Nucleus accumbens (tissue), 56 donors: Measurements from ENCODE around the gene PLEKHG1.

ENCODE experiments used
- DNase-seq, 56 donors: peaks; one replicate each; lab custom pipeline; 2025; lab: John Stamatoyannopoulos, UW

Gene PLEKHG1

GRCh38 chr6:150588888-150589499 lies 10.7 kb upstream of the PLEKHG1 start:
- no peak for DNase-seq

GRCh38 chr6:150589852-150590251 lies 9.8 kb upstream of the PLEKHG1 start:
- no peak for DNase-seq

- no peak for DNase-seq
Measured at GRCh38 chr6:150590446-150590845, 9.2 kb upstream of the PLEKHG1 start.

- DNase-seq = no peak
Measured at GRCh38 chr6:150592377-150592995, 7.2 kb upstream of the PLEKHG1 start.

GRCh38 chr6:150593119-150593518 lies 6.6 kb upstream of the PLEKHG1 start:
- no peak for DNase-seq

- DNase-seq = no peak
Measured at GRCh38 chr6:150596439-150596838, 3.2 kb upstream of the PLEKHG1 start.

- no peak for DNase-seq
Measured at GRCh38 chr6:150598401-150598800, 1.3 kb upstream of the PLEKHG1 start.

- no peak for DNase-seq
Measured at GRCh38 chr6:150598858-150599198, 857 bp upstream of the PLEKHG1 start.

GRCh38 chr6:150600010-150600300 lies 270 bp downstream of the PLEKHG1 start:
- no peak for DNase-seq

- peak in 38 of 56 donors; percentile 11 to 69 (median 44) for DNase-seq
Measured at GRCh38 chr6:150600301-150601017, 774 bp downstream of the PLEKHG1 start.

GRCh38 chr6:150601439-150601838 lies 1.8 kb downstream of the PLEKHG1 start:
- no peak for DNase-seq

GRCh38 chr6:150603176-150603575 lies 3.5 kb downstream of the PLEKHG1 start:
- no peak for DNase-seq

GRCh38 chr6:150604467-150604866 lies 4.8 kb downstream of the PLEKHG1 start:
- no peak for DNase-seq

GRCh38 chr6:150605333-150605732 lies 5.6 kb downstream of the PLEKHG1 start:
- DNase-seq = no peak

- peak in 14 of 56 donors; percentile 4 to 51 (median 18) for DNase-seq
Measured at GRCh38 chr6:150606168-150606591, 6.5 kb downstream of the PLEKHG1 start.

GRCh38 chr6:150606647-150607328 lies 7.1 kb downstream of the PLEKHG1 start:
- DNase-seq = no peak

- no peak for DNase-seq
Measured at GRCh38 chr6:150607329-150607650, 7.6 kb downstream of the PLEKHG1 start.

- no peak for DNase-seq
Measured at GRCh38 chr6:150610584-150610983, 10.9 kb downstream of the PLEKHG1 start.

GRCh38 chr6:150613269-150613668 lies 13.6 kb downstream of the PLEKHG1 start:
- DNase-seq = no peak

GRCh38 chr6:150615967-150616366 lies 16.3 kb downstream of the PLEKHG1 start:
- no peak for DNase-seq

GRCh38 chr6:150616586-150616985 lies 16.9 kb downstream of the PLEKHG1 start:
- DNase-seq = no peak

- no peak for DNase-seq
Measured at GRCh38 chr6:150617062-150617461, 17.4 kb downstream of the PLEKHG1 start.
